Keratinocyte (primary cell): Measurements from ENCODE around the gene INPP4B. TPM values are rescaled to one million over a fixed set of nuclear protein-coding genes. Genes with fewer than 3 reads are reported as not detected.
A peak's percentile ranks its signal among the peaks of the same experiment; 100 is the strongest.

Source experiments
- DNase-seq: peaks from one replicate; pipeline ENCODE4 v3.0.0-alpha.2; 2011; ENCODE audit warnings: low read depth, missing footprints, low spot score
- FAIRE-seq: peaks from 2 replicates; lab custom pipeline; 2011; peaks lifted over from hg19 to GRCh38; lab: Jason Lieb, UNC
- H2AFZ ChIP-seq: 2 replicates; pipeline ENCODE4 v1.6.0; 2012; ENCODE audit warnings: low read length, control low read depth, inconsistent platforms; ENCODE audit not compliant: control insufficient read depth
- H3K27ac ChIP-seq: 2 replicates; pipeline ENCODE4 v1.5.1; 2011; ENCODE audit warnings: low read length; ENCODE audit not compliant: control insufficient read depth, insufficient read depth
- H3K27me3 ChIP-seq: 3 replicates; pipeline ENCODE4 v1.6.0; 2011; ENCODE audit warnings: low read length; ENCODE audit not compliant: control insufficient read depth, insufficient read depth; ENCODE audit errors: extremely low read depth
- H3K36me3 ChIP-seq, 2 experiments: 2 replicates in 1 of 2; 3 replicates in 1 of 2; pipeline ENCODE4 v1.5.1; 2011; ENCODE audit warnings: low read length in 2 of 2, mild to moderate bottlenecking in 1 of 2; ENCODE audit not compliant: control insufficient read depth in 2 of 2, insufficient read depth in 2 of 2; ENCODE audit errors: extremely low read depth in 1 of 2
- H3K4me1 ChIP-seq: 3 replicates; pipeline ENCODE4 v1.5.1; 2011; ENCODE audit warnings: low read length; ENCODE audit not compliant: control insufficient read depth, insufficient read depth; ENCODE audit errors: extremely low read depth
- H3K4me2 ChIP-seq: 3 replicates; pipeline ENCODE4 v1.6.0; 2011; ENCODE audit warnings: low read depth, low read length; ENCODE audit not compliant: control insufficient read depth, insufficient read depth; ENCODE audit errors: extremely low read depth
- H3K4me3 ChIP-seq, 3 experiments: fragments of 200-600 bp in 1 of 3; sonication (generic) in 1 of 3; 2 replicates in 2 of 3; 3 replicates in 1 of 3; pipeline ENCODE4 v1.5.1; 2011 to 2016; ENCODE audit warnings: low read length in 3 of 3, mild to moderate bottlenecking in 3 of 3, control low read depth in 2 of 3, inconsistent platforms in 1 of 3, low read depth in 1 of 3, mixed read lengths in 1 of 3, mixed run types in 1 of 3, moderate library complexity in 1 of 3; ENCODE audit not compliant: control insufficient read depth in 2 of 3, insufficient read depth in 2 of 3; ENCODE audit errors: extremely low read depth in 1 of 3
- H3K79me2 ChIP-seq: 2 replicates; pipeline ENCODE4 v1.6.0; 2012; ENCODE audit warnings: low read length; ENCODE audit not compliant: control insufficient read depth, insufficient read depth
- H3K9ac ChIP-seq: 3 replicates; pipeline ENCODE4 v1.6.0; 2011; ENCODE audit warnings: low read length; ENCODE audit not compliant: control insufficient read depth, insufficient read depth; ENCODE audit errors: extremely low read depth
- H3K9me1 ChIP-seq: 3 replicates; pipeline ENCODE4 v1.6.0; 2011; ENCODE audit warnings: low read length; ENCODE audit not compliant: control insufficient read depth, insufficient read depth; ENCODE audit errors: extremely low read depth
- H3K9me3 ChIP-seq: 2 replicates; pipeline ENCODE4 v1.5.1; 2012; ENCODE audit warnings: low read depth, low read length; ENCODE audit not compliant: control insufficient read depth
- H4K20me1 ChIP-seq: 3 replicates; pipeline ENCODE4 v1.6.0; 2011; ENCODE audit warnings: low read length; ENCODE audit not compliant: control insufficient read depth, insufficient read depth; ENCODE audit errors: extremely low read depth
- EZH2 ChIP-seq: IDR thresholded peaks from one replicate; pipeline ENCODE4 v1.6.1; 2012; ENCODE audit warnings: inconsistent platforms, mild to moderate bottlenecking, low read length, moderate library complexity
- dilution Hi-C: fragments of 300-500 bp; cut with MboI; formaldehyde crosslinking; loops from one replicate; pipeline ENCODE4 v1.7.0; 2020; ENCODE audit warnings: low sequenced_read_pairs; ENCODE audit not compliant: extremely low pct_ligation_motif_present
- polyA plus RNA-seq, 5 experiments: library from polyadenylated mRNA; depleted of rRNA in 3 of 5; stranded (reverse) in 3 of 5; stranded (forward) in 1 of 5; unstranded in 1 of 5; fragments of >200 nt; gene quantifications; 1 replicate in 1 of 5; 2 replicates in 3 of 5; 3 replicates in 1 of 5; pipeline versions ENCODE4 v1.2.1 to v1.2.3, GENCODE V29; 2011 to 2012; ENCODE audit warnings: missing spikeins in 2 of 5, low read depth in 1 of 5, low replicate concordance in 1 of 5
- TF ChIP-seq, protein P1 (sequence below), 3 experiments: IDR thresholded peaks in 1 of 3; conservative IDR thresholded peaks in 1 of 3; optimal IDR thresholded peaks in 1 of 3; 2 replicates in 2 of 3; 3 replicates in 1 of 3; pipeline versions ENCODE3 to v1.5.1; 2011; ENCODE audit warnings: low read length in 3 of 3, mild to moderate bottlenecking in 3 of 3, moderate library complexity in 2 of 3, control low read depth in 1 of 3, inconsistent platforms in 1 of 3; ENCODE audit not compliant: insufficient read depth in 2 of 3; ENCODE audit errors: extremely low read depth in 1 of 3

INPP4B gene
- polyA plus RNA-seq, 1 donor (not counting 4 experiments of a cell fraction or from before 2014, with no cell fraction given) = 50.2 TPM

DNA sequence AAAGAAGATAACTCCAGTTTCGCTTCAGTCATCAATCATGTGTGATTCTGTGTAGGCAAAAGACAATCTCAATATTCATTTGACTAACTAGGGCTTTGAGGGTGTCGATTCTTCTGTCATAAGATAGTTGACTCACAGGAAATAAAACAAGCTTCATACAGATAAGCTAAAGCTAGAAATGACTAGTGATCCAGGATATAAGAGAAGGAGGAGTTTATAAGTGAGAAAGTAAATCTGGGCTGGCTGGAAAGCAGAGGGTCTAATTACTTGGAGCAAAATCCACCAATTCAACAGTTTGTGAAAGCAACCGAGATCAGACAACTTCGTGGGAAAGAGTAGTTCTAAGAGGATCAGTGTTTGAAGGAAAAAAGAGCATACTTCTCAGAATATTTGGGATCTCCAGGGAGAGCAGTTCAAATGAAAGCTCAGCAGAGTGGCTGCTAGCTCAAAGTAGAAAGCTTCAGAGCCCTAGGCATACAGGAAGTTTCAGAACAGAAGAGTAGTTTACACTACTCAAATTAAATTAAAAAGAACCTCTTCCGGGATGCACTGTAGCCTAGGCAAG lies 429.3 kb downstream of the INPP4B start:
- DNase-seq (no peak), FAIRE-seq (peak; percentile 81)
- H3K4me1 ChIP-seq = peaks cover 36% of the 10 kb centered on the region
- no peaks in the 10 kb centered on the region for H4K20me1 ChIP-seq
- H3K4me3 ChIP-seq = peak overlapping the region in 1 of 3 experiments; percentile 22
- H3K36me3 ChIP-seq = no peaks in the 10 kb centered on the region
- no peaks in the 10 kb centered on the region for H3K79me2 ChIP-seq
- H3K9me3 ChIP-seq = no peaks in the 10 kb centered on the region
- H2AFZ ChIP-seq = peak overlapping the region; percentile 90
- dilution Hi-C loops = no loop called here
- no peak for TF ChIP-seq EZH2
- TF ChIP-seq, protein P1, sequence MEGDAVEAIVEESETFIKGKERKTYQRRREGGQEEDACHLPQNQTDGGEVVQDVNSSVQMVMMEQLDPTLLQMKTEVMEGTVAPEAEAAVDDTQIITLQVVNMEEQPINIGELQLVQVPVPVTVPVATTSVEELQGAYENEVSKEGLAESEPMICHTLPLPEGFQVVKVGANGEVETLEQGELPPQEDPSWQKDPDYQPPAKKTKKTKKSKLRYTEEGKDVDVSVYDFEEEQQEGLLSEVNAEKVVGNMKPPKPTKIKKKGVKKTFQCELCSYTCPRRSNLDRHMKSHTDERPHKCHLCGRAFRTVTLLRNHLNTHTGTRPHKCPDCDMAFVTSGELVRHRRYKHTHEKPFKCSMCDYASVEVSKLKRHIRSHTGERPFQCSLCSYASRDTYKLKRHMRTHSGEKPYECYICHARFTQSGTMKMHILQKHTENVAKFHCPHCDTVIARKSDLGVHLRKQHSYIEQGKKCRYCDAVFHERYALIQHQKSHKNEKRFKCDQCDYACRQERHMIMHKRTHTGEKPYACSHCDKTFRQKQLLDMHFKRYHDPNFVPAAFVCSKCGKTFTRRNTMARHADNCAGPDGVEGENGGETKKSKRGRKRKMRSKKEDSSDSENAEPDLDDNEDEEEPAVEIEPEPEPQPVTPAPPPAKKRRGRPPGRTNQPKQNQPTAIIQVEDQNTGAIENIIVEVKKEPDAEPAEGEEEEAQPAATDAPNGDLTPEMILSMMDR (optimal IDR thresholded peaks at IDR 0.05 in 1 of 3, IDR thresholded peaks at IDR 0.05 in 1 of 3, conservative IDR thresholded peaks at IDR 0.05 in 1 of 3; ENCODE audit: extremely low read depth in 1 of 3, insufficient read depth in 2 of 3, low read length in 3 of 3) = no peak
- peak overlapping the region; percentile 13 for H3K9ac ChIP-seq
- peak overlapping the region; percentile 74 for H3K27ac ChIP-seq
- no peaks in the 10 kb centered on the region for H3K9me1 ChIP-seq
- peak overlapping the region; percentile 59 for H3K4me2 ChIP-seq
- H3K27me3 ChIP-seq = no peaks in the 10 kb centered on the region

DNA sequence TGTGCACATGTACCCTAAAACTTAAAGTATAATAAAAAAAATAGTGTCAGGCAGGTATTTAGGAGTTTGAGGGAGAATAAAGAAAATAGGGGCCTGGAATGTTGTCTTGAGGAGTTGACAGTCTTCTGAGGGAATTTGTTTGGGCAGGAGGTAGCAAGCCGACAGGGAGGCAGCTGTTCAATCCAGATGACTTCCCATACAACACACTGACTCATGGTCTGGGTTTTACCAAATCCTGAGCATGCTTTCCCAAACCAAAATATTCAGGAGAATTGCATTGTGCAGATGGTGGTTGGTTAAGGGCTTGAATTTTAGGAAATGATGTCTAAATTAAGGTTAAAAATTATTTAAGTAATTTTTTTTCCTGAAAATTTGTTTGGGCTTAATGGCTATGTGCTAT lies 430.0 kb downstream of the INPP4B start:
- H3K9ac ChIP-seq = no peak overlapping the region
- no peaks in the 10 kb centered on the region for H3K36me3 ChIP-seq
- peak overlapping the region; percentile 59 for H3K4me2 ChIP-seq
- H2AFZ ChIP-seq = no peak overlapping the region
- FAIRE-seq = peak; percentile 95
- peak overlapping the region; percentile 74 for H3K27ac ChIP-seq
- no peaks in the 10 kb centered on the region for H3K27me3 ChIP-seq
- no peak for TF ChIP-seq EZH2
- TF ChIP-seq, protein P1 (optimal IDR thresholded peaks at IDR 0.05 in 1 of 3, IDR thresholded peaks at IDR 0.05 in 1 of 3, conservative IDR thresholded peaks at IDR 0.05 in 1 of 3; ENCODE audit: extremely low read depth in 1 of 3, insufficient read depth in 2 of 3, low read length in 3 of 3) = no peak
- peak overlapping the region in 1 of 3 experiments; percentile 22 for H3K4me3 ChIP-seq
- no peaks in the 10 kb centered on the region for H3K79me2 ChIP-seq
- dilution Hi-C loops = no loop called here
- peaks cover 36% of the 10 kb centered on the region for H3K4me1 ChIP-seq
- no peaks in the 10 kb centered on the region for H4K20me1 ChIP-seq
- no peaks in the 10 kb centered on the region for H3K9me3 ChIP-seq
- no peaks in the 10 kb centered on the region for H3K9me1 ChIP-seq
- DNase-seq = no peak
